LNCaP clone FGC (cell line): ENCODE results near the gene BAAT.

Source experiments
- DNase-seq: peaks from one replicate; pipeline ENCODE4 v3.0.0-alpha.2; 2011; ENCODE audit warnings: low read depth
- H3K4me3 ChIP-seq: 2 replicates; pipeline ENCODE4 v1.5.1; 2011; ENCODE audit warnings: mild to moderate bottlenecking, low read depth, low read length, control low read depth
- CTCF ChIP-seq: IDR thresholded peaks from 2 replicates; pipeline ENCODE4 v1.5.1; 2012; ENCODE audit warnings: mild to moderate bottlenecking; ENCODE audit not compliant: control insufficient read depth, insufficient read depth; ENCODE audit errors: extremely low read depth

BAAT gene

GRCh38 chr9:101312661-101313060 is 72.1 kb downstream of the BAAT start:
- TF ChIP-seq CTCF, result no peak
- no peak overlapping the region for H3K4me3 ChIP-seq
- no peak for DNase-seq

- TF ChIP-seq CTCF, result peak; percentile 67
- H3K4me3 ChIP-seq, result no peak overlapping the region
- peak; percentile 77 for DNase-seq
Observed at GRCh38 chr9:101311758-101312420, 72.9 kb downstream of the BAAT start.

GRCh38 chr9:101311191-101311590 is 73.6 kb downstream of the BAAT start:
- H3K4me3 ChIP-seq, result no peak overlapping the region
- no peak for DNase-seq
- no peak for TF ChIP-seq CTCF
